ENCODE measurements around the gene FBXO42.

DNA sequence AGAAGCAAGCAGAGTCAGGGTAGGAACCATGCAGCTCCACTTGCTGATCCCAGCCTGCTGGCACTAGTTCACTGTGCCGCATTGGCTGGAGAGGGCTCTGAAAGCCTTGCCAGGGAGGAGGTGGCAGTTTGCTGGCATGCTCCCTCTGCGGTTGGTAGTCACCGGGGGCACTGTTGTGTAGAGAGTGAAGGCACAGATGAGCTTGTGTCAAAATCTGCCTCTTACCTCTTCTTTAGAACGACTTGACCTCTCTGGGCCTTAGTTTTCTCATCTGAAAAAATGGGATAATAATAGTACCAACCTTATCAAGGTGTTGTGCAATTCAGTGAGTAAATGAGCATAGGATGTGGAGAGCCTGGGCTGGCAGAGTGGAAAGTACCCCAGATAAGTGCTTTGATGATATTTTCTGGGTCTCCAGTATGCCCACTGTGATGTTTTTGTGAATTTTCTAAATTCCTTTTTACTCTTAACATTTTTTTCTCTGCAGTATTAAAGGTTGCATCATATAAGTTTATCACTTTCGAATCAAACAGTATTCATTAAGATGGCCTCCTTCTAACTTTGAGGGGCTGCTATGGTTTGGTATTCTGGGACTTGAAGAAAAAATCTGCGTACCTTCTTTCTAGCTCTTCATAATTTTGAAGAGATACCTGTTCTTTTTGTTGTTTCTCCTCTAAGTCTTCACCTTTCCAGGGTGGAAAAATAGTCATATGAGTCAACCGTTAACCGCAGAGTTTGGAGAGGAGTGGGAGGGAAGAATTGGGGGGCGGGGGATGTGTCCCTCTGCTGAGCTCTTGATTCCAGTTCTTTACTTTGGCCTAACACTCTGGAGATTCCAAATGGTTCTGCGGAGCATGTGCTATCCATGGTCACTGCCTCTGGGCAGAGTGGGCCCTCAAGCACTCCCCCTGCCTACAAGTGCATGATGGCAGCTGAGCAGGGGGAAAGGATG lies 41.6 kb upstream of the FBXO42 start:
- TF ChIP-seq, protein P1, sequence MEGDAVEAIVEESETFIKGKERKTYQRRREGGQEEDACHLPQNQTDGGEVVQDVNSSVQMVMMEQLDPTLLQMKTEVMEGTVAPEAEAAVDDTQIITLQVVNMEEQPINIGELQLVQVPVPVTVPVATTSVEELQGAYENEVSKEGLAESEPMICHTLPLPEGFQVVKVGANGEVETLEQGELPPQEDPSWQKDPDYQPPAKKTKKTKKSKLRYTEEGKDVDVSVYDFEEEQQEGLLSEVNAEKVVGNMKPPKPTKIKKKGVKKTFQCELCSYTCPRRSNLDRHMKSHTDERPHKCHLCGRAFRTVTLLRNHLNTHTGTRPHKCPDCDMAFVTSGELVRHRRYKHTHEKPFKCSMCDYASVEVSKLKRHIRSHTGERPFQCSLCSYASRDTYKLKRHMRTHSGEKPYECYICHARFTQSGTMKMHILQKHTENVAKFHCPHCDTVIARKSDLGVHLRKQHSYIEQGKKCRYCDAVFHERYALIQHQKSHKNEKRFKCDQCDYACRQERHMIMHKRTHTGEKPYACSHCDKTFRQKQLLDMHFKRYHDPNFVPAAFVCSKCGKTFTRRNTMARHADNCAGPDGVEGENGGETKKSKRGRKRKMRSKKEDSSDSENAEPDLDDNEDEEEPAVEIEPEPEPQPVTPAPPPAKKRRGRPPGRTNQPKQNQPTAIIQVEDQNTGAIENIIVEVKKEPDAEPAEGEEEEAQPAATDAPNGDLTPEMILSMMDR (conservative IDR thresholded peaks at IDR 0.05), result no peak
- TF ChIP-seq EZH2 (IDR thresholded peaks at IDR 0.05; ENCODE audit: low read depth), result no peak

All from PC-9 (cell line).